GM12872 (cell line): Measurements from ENCODE around the gene LRRC45.

ENCODE experiments used
- TF ChIP-seq, protein P1 (sequence below): IDR thresholded peaks from 3 replicates; pipeline ENCODE4 v1.5.1; 2011; ENCODE audit warnings: low read depth, mild to moderate bottlenecking, low read length, moderate library complexity; ENCODE audit not compliant: insufficient read depth

The LRRC45 gene

GRCh38 chr17:82060001-82060380 is 36.9 kb downstream of the LRRC45 start:
- TF ChIP-seq, protein P1, sequence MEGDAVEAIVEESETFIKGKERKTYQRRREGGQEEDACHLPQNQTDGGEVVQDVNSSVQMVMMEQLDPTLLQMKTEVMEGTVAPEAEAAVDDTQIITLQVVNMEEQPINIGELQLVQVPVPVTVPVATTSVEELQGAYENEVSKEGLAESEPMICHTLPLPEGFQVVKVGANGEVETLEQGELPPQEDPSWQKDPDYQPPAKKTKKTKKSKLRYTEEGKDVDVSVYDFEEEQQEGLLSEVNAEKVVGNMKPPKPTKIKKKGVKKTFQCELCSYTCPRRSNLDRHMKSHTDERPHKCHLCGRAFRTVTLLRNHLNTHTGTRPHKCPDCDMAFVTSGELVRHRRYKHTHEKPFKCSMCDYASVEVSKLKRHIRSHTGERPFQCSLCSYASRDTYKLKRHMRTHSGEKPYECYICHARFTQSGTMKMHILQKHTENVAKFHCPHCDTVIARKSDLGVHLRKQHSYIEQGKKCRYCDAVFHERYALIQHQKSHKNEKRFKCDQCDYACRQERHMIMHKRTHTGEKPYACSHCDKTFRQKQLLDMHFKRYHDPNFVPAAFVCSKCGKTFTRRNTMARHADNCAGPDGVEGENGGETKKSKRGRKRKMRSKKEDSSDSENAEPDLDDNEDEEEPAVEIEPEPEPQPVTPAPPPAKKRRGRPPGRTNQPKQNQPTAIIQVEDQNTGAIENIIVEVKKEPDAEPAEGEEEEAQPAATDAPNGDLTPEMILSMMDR: no peak

- TF ChIP-seq, protein P1: no peak
Measured at GRCh38 chr17:82060614-82061013, 37.5 kb downstream of the LRRC45 start.

DNA sequence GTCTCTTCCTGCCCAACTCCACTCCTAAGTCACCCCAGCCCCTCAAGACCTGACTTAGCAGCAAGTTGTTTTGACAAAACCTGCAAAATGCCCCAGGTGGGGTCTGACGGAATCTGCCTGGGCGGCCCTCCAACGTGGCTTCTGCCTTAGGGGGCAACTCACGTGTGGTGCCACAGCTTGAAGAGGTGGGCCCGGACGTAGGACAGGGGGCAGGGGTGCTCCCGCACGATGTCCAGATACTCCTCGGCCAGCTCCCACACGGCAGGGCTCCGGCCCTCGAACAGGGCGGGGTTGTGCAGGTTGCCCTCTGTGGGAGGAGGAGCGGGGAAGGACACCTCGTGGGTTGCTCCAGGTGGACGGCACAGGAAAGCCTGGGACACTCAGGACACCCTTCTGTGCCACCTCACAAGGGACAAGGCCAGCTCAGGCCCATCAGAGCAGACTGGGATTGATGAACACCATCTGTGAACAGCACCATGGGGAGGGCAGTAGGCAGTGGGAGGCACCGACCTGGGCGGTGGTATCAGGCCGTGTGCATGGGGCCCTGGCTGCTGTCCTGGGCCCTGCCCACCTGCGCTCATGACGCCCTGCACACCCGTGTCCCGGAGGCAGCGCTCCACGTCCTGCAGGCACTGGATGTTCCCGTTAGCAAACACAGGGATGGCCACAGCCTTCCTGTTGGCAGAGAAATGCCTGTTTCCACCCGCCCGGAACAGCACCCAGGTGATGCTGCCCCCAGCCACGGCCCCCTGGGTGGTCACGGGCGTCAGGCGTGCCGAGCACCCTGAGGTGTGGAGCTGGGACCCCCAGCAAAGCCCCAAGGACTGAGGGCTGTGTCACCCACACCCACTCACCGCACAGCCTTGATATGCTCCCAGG is 38.2 kb downstream of the LRRC45 start:
- TF ChIP-seq, protein P1: no peak

DNA sequence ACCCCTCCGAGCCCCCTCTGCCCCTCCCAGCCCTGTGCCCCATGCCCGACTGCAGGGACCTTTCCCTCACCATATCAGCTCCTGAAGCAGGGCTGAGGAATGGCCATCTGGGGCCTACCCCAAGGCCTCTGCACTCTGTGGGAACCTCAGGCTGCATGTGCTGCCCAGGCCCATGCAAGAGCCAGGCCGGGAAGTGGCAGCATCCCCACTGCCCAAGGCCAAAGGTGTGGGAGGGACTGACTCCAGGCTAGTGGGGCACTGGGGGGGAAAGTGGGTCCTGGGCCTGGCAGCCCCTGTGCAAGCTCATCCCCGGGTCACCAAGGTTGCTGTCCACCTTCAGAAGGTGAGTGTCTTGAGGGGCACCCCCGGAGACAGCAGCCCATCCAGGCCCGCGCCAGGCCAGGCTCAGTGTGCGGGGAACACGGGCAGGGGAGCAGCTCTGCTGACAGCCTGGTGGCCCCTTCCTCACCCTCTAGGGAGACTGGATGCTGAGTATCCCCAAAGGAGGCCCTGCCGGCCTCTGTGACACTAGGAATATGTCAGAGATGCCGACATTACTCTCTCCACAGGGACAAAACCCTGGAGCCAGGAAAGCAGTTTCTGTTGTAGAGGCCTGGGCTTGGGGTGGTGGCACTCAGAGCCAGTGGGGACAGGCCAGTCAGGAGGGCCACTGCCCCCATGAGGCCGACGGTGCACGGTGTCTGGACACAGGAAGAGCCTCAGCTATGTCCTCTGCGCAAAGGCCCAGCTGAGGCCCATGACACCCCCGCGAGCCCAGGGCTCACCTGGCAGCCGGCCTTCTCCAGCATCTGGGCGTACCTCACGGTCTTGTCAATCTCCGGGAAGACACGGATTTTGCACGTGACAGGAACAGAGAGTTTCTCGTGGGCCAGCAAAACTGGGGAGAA is 39.2 kb downstream of the LRRC45 start:
- TF ChIP-seq, protein P1: no peak

GRCh38 chr17:82062984-82063368 is 39.9 kb downstream of the LRRC45 start:
- TF ChIP-seq, protein P1: no peak

- TF ChIP-seq, protein P1: no peak
Measured at GRCh38 chr17:82063424-82064415, 40.6 kb downstream of the LRRC45 start.
